Measurements from ENCODE around the gene ADARB2.

Gene ADARB2

DNA sequence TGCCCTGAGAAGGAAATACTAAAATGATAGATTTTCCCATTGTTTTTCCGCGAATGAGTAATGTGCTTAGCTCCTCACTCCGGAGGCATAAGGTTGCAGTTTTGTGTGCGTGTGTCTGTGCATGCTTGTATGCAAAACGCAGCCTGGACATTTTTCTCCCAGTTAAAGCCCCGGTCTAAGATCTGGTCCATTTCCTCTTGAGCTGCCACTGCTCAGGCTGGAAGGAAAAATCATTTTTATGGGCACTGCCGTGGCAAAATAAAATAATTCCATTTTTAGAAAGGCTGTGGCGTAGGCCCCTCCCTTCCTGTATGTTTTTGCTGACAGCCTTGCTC, 420.5 kb downstream of the ADARB2 start:
- intact Hi-C loops (cut with DNase I), result no loop called here
- no peak for DNase-seq

DNA sequence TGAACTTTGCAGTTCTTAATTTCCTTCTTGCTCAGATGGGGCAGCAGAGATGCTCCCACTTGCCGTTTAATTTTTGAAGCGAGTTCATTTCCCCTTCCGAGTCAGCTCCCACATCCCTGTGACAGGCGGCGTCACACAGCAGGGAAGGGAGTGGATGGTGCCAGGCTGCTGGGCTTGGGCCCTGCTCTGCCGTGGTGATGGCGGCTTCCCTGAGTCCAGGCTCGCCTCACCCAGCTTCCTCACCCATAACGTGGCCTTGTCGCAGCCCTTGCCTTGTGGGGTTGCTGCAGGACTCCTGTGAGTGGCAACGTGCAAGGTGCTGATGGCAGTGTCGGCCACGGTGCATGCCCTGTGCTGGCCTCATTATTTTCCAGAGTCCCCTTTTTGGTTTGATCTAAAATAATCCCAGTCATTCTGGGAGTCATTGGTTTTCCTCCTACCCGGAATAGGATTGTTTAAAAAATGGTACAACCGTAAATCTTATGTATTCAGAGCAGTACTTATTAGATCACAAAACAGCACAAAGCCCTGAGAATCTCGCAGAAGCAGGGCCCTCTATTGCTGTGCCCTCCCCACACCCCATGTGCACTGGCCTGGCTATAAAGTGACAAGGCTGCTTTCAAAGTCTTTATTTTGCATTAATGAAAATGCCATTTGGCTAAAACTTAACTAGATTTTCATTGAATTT, 421.1 kb downstream of the ADARB2 start:
- intact Hi-C loops (cut with DNase I), result no loop called here
- DNase-seq, result peak in 6 of 10 donors; percentile 30 to 86 (median 49)

DNA sequence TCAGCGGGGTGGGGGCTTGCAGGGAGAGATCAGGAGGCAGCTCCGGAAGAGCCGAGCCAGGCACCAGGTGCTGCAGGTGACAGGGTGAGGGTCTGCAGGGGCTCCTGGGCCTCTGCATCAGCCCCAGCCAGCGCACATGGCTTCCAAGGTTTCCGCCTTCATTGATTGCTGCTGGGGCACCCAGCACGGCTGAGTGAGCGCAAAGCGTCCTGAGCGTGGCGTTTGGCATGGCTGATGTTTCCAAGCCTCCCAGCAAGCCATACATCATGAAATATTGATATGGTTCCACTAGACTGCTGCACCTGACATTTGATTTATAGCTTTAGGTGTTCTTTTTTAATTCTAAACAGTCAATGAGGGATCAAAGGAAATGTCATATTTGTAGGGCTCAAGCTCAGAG, 422.1 kb downstream of the ADARB2 start:
- DNase-seq, result no peak
- intact Hi-C loops (cut with DNase I), result no loop called here

DNA sequence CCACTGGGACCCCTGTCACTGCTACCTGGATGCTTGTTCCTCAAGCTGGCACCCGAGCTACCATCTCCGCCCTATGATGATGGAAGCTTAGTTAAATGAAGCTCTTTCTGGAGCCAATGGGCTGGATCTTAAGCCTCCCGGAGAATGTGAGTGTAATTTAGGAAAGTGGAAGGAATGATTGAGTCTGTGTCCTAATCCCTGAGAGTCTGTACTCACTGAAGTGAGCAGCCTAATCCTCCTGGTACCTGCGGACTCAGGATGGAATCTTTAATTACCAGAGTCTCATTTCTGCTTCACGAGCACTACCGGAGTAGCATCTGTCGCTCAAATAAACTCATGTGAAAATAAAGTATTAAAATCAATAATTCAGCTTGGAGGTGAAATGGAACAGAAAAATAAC, 425.6 kb downstream of the ADARB2 start:
- no peak for DNase-seq
- intact Hi-C loops (cut with DNase I), result no loop called here

DNA sequence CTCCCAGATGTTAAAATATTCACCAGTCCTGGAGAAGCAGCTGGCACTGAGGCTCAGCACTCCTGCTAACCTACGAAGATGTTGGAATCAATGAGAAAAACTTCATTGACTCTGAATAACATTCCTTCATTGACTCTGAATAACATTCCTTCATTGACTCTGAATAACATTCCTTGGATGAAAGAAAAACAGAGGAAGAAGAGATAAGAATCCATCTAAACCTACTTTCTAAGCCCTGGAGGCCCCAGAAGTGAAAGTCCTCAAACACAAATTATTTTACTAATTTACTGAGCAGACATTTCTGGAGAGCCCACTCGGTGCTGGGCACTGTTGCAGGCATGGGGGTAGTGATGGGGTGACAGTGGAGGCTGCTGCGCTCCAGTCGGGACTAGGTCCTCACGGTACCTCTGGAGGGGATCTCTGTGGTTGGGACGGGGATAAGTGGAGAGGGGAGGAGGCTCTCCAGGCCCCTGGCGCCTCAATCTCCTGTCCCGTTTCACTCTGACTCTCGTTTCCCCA, 427.0 kb downstream of the ADARB2 start:
- intact Hi-C loops (cut with DNase I), result no loop called here
- DNase-seq, result no peak

DNA sequence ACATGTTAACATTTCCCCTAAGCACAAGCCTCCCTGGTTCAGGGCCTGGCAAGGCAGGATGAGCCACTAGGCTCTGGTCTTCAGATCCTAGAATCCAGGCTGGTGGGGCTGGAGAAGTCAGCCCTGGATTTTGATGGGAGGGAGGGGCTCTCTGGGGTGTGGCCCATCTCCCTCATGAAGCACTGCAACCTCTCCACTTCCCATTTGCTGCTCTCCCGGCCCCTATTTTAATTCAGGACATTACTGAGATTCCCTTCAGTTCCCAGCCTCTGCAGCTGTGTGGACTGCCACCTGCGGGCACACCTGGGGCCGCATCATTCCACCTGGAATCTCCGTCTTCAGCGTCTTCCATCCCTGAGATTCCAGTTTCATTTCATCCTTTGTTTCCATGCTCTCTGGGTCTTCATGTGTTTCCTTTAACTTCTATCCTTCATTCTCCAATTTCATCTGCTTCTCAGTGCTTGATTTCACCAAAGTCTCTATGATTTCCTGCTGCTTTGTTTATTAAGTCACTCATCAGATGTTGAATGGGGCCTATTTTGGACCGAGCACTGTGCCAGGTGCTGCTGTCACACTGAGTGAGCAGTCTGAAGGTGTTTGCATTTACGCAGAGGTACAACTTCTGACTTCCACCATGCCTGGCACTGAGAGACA, 427.6 kb downstream of the ADARB2 start:
- no peak for DNase-seq
- intact Hi-C loops (cut with DNase I), result no loop called here

DNA sequence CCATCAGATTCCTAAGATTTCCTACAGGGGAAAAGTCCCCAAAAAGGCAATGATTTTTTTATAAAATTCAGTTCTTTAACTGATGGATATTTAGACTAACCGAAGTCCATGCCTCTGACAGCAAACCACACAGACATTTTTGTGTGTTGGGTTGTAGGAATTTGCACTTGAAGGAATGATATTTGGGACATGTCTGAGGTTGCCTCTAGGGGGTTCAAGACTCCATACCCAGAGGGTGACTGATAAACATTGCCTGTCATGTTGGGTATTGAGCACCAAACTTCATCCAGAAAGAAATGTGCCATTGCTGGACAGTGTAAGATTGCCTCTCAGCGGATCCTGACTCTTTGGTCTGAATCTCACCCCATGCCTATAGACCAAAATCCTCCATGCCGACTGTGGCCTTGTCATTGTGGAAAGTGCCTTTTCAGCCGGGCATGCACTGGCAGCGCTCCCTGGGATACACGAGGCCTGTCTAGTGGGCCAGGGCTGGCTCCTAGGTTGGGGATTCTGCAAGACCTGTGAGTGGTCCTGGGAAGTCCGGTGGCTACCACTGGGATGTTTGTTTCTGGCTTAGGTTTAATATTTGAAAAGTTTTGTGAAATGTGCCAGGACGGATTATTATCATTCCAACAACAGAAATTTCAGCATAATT, 428.2 kb downstream of the ADARB2 start:
- intact Hi-C loops (cut with DNase I), result no loop called here
- DNase-seq, result peak in 1 of 10 donors; percentile 40

DNA sequence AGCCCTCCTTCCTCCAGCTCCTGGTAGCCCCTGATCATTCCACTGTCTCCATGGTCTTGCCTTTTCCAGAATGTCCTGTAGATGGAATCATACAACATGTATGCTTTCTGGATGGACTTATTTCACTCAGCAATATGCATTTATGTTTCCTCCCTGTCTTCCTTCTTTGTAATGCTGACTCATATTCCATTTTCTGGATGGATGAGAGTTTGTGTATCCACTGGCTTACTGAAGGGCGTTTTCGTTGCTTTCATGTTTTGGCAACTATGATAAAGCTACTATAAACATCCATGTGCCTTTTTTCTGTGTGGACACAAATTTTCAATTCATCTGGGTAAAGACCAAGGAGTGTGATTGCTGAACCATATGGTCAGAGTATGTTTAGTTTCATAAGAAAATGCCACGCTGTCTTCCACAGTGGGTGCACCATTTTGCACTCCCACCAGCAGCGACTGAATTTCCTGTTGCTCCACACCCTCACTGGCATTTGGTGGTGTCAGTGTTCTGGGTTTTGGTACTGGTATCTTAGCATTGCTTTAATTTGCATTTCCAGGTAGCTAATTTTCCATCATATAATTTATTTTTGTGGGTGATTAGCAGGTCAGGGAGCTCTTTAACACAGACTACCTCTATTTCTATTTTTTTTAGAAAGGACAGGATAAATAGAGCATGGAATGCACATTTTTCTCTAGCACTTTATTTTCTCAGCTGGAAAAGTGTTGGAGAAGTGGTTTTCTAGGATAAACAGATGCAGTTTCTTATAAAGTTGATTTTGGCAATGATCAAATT, 429.0 kb downstream of the ADARB2 start:
- intact Hi-C loops (cut with DNase I), result no loop called here

DNA sequence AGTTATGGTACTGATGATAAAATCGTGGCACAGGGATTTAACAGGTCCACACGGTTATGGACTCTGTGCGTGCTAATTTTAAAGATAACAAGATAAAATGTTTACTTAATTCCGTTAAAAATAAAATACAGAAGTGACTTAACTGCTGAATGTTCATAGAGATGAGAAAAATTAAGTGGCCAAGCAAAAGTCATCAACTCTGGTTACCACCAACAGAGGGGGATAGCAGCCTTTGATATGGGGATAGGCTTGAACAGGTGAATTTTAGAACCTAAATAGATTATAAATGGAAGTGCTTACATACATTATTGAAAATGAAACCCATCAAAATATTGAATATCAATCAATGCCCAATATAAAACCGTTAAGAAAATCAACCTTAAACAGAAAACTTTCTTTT, 436.2 kb downstream of the ADARB2 start:
- intact Hi-C loops (cut with DNase I), result no loop called here
- no peak for DNase-seq

More for the DNA sequence above, 429.0 kb downstream of the ADARB2 start:
- peak in 1 of 10 donors; percentile 60 for DNase-seq

DNA sequence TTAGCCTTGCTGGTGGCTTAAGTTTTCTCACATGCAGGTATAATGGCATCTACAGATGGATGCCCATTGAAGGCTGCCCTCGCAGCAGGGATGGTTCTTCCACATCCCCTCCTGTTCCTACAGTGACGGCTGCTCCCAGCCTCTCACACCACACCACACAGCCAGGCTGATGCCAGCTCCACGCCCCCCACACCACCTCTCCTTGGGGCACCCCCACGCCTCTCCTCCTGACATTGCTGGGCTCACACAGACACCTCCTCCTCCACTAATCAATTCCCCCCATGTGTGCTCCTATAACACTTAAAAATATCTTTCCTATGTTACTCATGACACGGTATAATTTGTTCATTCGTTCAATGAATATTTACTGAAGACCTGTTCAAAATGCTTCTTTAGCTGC, 437.1 kb downstream of the ADARB2 start:
- intact Hi-C loops (cut with DNase I), result no loop called here
- DNase-seq, result peak in 1 of 10 donors; percentile 77

DNA sequence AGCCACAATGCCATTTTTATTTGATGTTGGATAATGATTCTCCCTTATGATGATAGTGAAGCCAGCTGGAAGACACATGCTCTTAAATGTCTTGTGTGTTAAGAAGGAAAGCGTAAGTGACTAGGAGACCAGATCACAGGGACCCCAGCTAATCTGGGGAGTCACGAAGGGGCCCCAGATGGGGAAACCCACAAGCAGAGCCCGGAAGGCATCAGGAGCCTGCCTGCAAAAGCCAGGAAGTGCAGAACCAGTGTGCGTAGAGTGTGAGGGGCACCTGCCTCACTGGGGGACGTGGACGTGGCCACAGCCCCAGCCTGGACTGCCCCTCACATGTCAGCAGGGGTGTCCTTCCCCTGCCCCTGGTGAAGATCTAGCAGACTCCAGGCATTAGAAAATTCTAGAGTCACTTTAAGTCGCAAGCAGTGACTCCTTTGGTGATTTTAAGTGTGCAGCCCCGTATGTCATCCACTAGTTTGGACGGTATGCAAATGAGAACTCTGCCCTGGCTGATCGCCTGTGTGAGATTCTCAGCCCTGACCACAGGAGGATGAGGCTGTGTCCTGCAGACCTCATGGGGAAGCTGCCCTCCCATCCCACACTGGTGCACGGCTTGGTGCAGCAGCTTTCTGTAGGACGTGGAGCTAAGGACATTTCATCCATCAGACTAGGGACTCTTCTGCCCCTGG, 438.1 kb downstream of the ADARB2 start:
- intact Hi-C loops (cut with DNase I), result no loop called here
- peak in 1 of 10 donors; percentile 46 for DNase-seq

DNA sequence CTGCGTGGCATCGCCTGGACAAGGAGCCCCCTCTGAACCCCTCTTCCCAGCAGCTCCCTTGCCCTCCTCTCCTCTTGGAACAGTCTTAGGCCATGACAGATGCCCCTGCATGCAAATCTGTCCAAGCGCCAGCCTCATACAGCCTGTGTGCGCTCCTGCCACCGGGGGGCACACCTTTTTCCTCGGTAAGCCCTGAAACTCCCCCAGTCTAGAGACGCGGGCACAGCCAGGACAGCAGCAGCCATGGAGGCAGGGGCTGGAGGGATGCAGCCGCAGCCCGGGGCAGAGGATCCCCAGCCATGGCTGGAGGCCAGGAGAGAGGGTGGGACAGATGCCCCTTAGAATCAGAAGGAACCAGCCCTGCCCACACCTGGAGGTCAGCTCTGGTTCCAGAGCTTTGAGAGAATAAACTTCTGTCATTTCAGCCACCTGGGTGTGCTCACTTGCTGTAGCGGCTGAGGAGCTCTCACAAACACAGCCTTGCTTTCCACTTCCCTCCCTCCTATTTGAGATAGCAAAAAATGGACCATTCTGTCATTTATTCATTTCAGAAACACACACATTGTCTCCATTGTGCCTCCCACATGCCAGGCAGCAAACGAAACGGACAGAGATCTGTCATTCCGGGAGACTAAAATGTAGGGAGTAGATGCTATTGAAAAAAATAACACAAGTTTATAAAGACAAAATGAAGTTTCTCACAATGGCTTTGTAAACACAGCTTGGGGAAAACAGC, 439.6 kb downstream of the ADARB2 start:
- intact Hi-C loops (cut with DNase I), result no loop called here
- DNase-seq, result peak in 1 of 10 donors; percentile 68

DNA sequence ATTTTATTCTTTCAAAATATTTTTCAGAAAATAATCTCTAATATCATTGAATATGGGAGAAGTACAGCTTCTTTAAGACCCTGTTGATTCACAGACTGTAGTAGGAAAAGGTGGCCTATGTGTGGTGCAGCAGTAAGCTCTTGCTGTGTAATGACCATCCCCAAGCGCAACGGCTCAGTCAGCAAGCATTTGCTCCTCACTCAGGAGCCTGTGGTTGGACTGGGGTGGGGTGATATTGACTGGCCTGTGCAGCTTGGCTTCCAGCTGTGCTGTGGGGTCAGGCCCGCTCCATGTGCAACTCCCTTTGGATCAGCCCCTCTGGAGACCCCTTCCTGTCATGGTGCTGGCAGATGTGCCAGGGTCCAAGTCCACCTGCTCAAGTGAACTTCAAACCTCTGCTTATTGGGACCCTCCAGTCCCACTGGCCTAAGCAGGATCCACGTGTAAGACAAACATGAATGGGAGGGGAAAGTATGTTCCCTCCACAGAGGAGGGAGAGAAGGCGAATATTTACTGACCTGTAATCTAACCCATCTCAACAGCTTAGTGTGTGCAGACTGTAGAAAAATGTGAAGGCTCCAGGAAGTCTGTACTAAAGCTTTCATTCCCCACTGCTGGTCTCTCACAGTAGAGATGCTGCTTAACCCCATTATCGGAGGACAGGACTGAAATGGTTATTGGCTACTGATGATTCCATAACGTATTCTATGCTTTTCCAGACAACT, 441.4 kb downstream of the ADARB2 start:
- intact Hi-C loops (cut with DNase I), result no loop called here
- peak in 2 of 10 donors; percentile 30 to 66 for DNase-seq

DNA sequence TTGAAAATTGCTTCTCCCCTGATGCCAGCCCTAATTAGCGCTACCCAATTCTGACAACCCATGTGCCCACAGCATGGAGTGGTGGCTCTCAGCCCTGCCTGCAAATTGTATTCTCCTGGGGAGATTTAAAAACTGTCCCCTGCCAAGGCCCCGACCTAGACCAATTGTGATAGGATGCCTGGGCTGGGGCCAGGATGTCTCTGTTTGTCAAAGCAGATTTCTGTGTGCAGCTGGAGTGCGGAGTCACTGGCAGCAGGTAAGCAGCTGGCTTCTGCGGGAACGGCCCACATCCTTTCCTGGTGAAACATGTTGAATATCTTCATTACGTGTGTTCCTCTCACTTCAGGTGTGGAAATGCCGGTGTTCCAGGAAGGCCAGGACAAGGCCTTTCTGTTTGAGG, 442.6 kb downstream of the ADARB2 start:
- DNase-seq, result peak in 3 of 10 donors; percentile 1 to 86 (median 81)
- intact Hi-C loops (cut with DNase I), result no loop called here

DNA sequence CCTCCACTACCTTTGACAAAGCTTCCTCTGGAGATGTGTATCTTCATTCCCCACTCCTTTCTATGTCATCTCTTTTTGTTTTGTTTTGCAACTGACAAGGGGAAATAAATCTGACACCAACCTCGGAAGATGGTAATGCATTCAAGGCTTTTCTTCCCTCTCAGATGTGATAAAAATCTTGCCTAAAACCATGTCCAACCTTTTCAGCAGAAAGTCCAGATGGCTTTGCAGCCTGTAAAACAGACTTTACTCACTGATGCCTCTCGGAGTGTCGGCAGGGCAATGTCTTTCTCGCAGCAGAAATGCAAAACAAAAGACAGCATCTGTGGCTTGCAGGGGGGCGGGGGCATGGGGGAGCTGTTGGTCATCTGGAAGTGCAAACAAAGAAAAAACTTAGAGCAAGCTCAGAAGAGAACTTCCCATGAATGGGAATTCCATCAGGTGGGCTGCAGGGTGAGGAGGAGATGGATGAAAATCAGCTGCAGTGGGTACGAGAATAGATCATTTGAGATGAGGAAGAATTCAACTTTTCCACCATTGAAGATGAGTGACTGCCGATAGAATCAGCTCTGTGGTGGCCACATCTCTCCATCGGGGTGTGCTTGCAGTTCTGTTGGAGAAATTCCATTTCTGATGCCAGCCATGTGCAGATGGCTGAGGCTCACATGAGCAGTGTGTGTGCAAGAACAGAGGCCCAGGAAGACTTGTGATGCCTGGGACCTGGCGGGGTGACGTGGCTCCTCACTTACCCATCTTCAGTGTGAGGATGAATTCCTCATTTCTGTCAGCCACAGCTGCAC, 443.5 kb downstream of the ADARB2 start:
- intact Hi-C loops (cut with DNase I), result no loop called here
- peak in 6 of 10 donors; percentile 23 to 89 (median 62) for DNase-seq

DNA sequence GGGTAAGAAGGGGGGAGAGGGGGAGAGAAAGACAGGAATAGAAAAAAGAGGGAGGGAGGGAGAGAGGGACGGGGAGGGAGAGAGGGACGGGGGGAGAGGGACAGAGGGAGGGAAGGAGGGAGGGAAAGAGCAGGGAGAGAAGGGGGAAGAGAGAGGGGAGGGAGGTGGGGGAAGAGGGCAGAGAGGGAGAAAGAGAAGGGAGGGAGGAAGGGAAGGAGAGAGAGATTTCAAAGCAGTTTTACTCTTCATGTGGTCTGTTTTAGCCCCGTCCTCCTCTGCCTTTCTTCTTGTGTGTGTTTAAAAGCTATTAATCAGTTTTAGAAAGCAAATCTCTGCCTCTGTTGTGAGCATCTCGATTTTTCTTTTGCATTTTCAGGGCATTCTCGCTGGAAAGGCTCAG, 444.2 kb downstream of the ADARB2 start:
- no peak for DNase-seq

DNA sequence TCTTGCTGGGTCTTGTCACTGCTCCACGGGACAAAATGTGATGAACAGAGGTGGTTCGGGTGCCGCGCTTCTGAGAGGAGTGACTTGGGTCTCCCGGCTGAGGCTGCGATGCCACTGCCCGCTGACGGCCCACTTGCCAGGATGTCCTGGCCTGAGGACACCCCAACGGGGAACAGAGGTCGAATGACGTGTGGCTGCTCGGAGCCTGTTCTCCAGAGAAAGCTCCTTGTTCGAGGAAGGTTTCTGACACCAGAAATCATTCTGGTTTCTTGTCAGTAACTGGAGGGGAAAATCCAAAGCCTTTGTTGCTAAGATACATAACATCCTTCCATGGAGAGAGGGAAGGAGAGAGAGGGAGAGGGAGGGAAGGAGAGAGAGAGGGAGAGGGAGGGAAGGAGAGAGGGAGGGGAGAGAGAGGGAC, 444.7 kb downstream of the ADARB2 start:
- intact Hi-C loops (cut with DNase I), result no loop called here
- peak in 3 of 10 donors; percentile 77 to 89 (median 84) for DNase-seq

More for the DNA sequence above, 444.2 kb downstream of the ADARB2 start:
- intact Hi-C loops (cut with DNase I), result no loop called here

Measured in posterior cingulate gyrus (tissue), 11 donors.